Measurements from ENCODE around the gene SOWAHC. TPM values are rescaled to one million over a fixed set of nuclear protein-coding genes. Genes with fewer than 3 reads are reported as not detected.
"Not testable (repeated sequence)": the region's sequence is repeated elsewhere in the genome, so short reads cannot be mapped to it uniquely, and the experiment has no call there.

The SOWAHC gene
- total and polyA plus RNA-seq, 3 experiments from 2014 or later, result 0.11 to 0.40 (median 0.15) TPM

DNA sequence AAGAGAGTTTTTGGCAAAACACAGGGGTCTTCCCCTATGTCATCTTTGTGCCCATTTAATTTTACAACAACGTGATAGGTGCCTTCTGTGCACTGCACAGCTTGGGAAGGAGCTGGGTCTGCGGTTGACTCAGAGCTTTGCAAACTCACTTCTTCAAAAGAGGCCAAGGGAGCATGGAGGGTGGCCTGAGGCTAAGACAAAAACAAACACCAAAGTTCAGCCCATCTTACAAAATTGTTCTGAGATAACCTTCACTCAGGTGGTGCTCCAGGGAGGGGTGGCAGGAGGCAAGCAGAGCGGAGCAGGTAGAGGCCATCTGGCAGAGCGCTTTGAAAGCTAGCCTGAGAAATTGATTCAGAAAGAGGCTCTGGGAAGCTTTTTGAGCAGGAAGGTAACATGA lies 9.8 kb downstream of the SOWAHC start:
- H3K36me3 Mint-ChIP-seq, result no peaks in the 10 kb centered on the region
- H3K27ac Mint-ChIP-seq, result no peak overlapping the region
- H3K4me3 Mint-ChIP-seq, result no peak overlapping the region
- no peak overlapping the region for H3K4me3 ChIP-seq (ENCODE audit: low read length)
- no peak overlapping the region for H3K27ac ChIP-seq (ENCODE audit: low read depth, low read length)
- no peaks in the 10 kb centered on the region for H3K4me1 ChIP-seq (ENCODE audit: insufficient read depth, low read length)
- no peaks in the 10 kb centered on the region for H3K9me3 ChIP-seq (ENCODE audit: low read length)
- H3K27me3 ChIP-seq (ENCODE audit: insufficient read depth, low read length, poor library complexity, severe bottlenecking), result no peaks in the 10 kb centered on the region
- H3K9me3 Mint-ChIP-seq, result peaks cover 0 to 2% (median 0%) of the 10 kb centered on the region in 5 donors
- ChIA-PET CTCF (no interaction called here), POLR2A (no interaction called here)
- DNase-seq, result no peak
- H3K36me3 ChIP-seq (ENCODE audit: insufficient read depth, low read length), result no peaks in the 10 kb centered on the region
- no peaks in the 10 kb centered on the region for H3K4me1 Mint-ChIP-seq
- H3K27me3 Mint-ChIP-seq, result peaks cover 23 to 52% of the 10 kb centered on the region in 2 donors

DNA sequence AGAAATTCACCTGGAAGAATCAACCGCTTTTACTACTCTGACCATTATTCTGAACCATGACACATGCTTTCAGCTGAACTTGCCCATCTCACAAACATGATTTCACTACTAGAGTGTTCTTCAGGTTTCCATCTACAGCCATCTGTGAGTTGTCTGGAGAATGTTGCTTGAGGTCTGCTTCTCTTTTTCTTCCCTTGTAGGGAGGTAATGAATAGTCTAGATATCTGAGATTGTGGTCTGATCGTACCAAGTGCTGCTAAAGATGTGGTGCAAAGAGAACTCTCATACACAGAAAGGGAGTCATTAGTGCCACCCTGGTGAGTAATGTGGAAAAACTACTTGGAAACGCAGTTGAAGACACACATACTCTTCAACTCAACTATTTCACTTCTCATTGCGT lies 10.2 kb downstream of the SOWAHC start:
- Histone ChIP-seq H3K27me3 (ENCODE audit: insufficient read depth, low read length, poor library complexity, severe bottlenecking) (no peaks in the 10 kb centered on the region), H3K36me3 (ENCODE audit: insufficient read depth, low read length) (no peaks in the 10 kb centered on the region), H3K4me3 (ENCODE audit: low read length) (no peak overlapping the region), H3K9me3 (ENCODE audit: low read length) (no peaks in the 10 kb centered on the region), H3K27ac (ENCODE audit: low read depth, low read length) (no peak overlapping the region), H3K4me1 (ENCODE audit: insufficient read depth, low read length) (no peaks in the 10 kb centered on the region)
- Mint-ChIP-seq H3K4me3 (no peak overlapping the region), H3K36me3 (no peaks in the 10 kb centered on the region), H3K9me3 (peaks cover 0 to 2% (median 0%) of the 10 kb centered on the region in 5 donors), H3K27ac (no peak overlapping the region), H3K27me3 (peaks cover 23 to 48% of the 10 kb centered on the region in 2 donors), H3K4me1 (no peaks in the 10 kb centered on the region)
- no peak for DNase-seq
- ChIA-PET CTCF (no interaction called here), POLR2A (no interaction called here)

DNA sequence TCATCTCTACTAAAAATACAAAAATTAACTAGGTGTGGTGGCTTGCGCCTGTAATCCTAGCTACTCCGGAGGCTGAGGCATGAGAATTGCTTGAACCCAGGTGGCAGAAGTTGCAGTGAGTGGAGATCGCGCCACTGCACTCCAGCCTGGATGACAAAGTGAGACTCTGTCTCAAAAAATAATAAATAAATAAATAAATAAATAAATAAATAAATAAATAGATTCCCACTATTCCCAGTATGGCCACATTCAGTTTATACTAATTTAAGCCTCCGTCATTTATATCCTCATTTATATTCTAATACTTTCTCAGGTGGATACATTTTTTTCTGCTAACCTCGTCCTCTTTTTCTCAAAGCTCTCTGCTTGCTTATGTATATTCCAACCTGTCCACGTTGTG lies 14.2 kb downstream of the SOWAHC start:
- peaks cover 19 to 20% of the 10 kb centered on the region in 2 donors for H3K27me3 Mint-ChIP-seq
- POLR2A ChIA-PET; CTCF ChIA-PET; H3K4me1 Mint-ChIP-seq; H3K27me3 ChIP-seq (ENCODE audit: insufficient read depth, low read length, poor library complexity, severe bottlenecking); H3K36me3 Mint-ChIP-seq; H3K27ac ChIP-seq (ENCODE audit: low read depth, low read length); H3K36me3 ChIP-seq (ENCODE audit: insufficient read depth, low read length); H3K4me1 ChIP-seq (ENCODE audit: insufficient read depth, low read length); DNase-seq; H3K9me3 ChIP-seq (ENCODE audit: low read length); H3K27ac Mint-ChIP-seq; H3K9me3 Mint-ChIP-seq; H3K4me3 ChIP-seq (ENCODE audit: low read length): not testable (repeated sequence)
- H3K4me3 Mint-ChIP-seq, result peak overlapping the region in 1 of 7 donors; percentile 37

DNA sequence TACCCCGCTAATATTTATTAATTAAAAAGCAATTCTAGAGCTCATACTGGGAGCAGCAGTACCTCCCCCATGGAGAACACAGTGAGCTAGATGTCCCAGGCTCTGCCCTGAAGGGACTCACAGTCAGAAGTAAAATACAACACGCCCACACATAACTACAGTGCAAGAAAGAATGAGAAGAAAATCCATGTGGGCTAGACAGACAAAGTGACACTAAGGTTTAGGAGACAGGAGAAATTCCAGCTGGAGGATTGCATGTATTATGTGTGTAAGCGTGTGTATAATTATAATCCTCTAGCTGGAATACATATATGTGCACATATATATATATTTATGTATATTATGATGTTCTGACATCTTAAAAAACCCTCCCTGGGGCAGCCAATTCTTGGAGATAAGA lies 15.7 kb downstream of the SOWAHC start:
- Histone ChIP-seq H3K27ac (ENCODE audit: low read depth, low read length) (no peak overlapping the region), H3K27me3 (ENCODE audit: insufficient read depth, low read length, poor library complexity, severe bottlenecking) (no peaks in the 10 kb centered on the region), H3K4me3 (ENCODE audit: low read length) (no peak overlapping the region), H3K4me1 (ENCODE audit: insufficient read depth, low read length) (no peaks in the 10 kb centered on the region), H3K36me3 (ENCODE audit: insufficient read depth, low read length) (no peaks in the 10 kb centered on the region), H3K9me3 (ENCODE audit: low read length) (no peaks in the 10 kb centered on the region)
- peaks cover 7 to 16% of the 10 kb centered on the region in 2 donors for H3K27me3 Mint-ChIP-seq
- CTCF ChIA-PET, result no interaction called here
- peaks cover 0 to 4% (median 0%) of the 10 kb centered on the region in 3 donors for H3K4me1 Mint-ChIP-seq
- POLR2A ChIA-PET, result no interaction called here
- no peak overlapping the region for H3K27ac Mint-ChIP-seq
- no peak overlapping the region for H3K4me3 Mint-ChIP-seq
- H3K9me3 Mint-ChIP-seq, result no peaks in the 10 kb centered on the region
- H3K36me3 Mint-ChIP-seq, result no peaks in the 10 kb centered on the region
- no peak for DNase-seq

DNA sequence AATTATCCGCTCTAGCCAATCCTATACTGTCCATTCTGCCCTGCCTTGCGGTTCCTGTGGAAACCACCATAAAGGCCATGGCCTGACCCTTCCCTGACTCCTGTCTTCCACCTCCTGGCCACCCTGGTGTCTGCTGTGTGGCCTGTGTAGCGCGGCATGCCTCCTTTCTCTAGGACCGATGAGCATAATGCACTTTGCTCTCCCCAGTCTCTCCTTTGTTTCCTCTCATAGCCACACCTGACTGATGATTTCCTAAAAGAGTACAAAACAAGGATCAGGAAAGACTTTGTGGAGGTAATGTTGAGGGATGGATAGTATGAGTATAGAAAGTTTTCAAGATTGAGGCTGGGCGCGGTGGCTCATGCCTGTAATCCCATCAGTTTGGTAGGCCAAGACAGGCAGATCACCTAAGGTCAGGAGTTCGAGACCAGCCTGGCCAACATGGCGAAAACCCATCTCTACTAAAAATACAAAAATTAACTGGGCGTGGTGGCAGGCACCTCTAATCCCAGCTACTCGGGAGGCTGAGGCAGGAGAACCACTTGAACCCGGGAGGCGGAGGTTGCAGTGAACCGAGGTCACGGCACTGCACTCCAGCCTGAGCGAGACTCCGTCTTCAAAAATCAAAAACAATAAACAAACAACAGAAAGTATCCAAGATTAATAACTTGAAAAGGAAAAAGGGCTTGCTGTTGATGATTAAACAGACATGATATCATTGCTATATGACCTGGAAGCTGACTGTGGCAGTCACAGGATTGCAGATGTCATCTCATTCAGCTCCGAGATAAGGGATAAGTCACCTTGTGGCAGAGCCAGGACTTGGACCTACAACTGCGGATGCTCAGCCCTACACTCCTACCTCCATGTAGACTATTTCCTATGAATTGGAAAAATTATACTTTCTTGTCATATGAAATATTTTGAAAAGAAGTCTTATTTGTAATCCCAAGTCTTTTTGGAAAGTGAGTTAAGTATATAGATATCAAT lies 16.6 kb downstream of the SOWAHC start:
- H3K27ac Mint-ChIP-seq, result no peak overlapping the region
- no peaks in the 10 kb centered on the region for H3K36me3 Mint-ChIP-seq
- no peaks in the 10 kb centered on the region for H3K4me1 ChIP-seq (ENCODE audit: insufficient read depth, low read length)
- H3K4me3 ChIP-seq (ENCODE audit: low read length), result no peak overlapping the region
- no peaks in the 10 kb centered on the region for H3K9me3 ChIP-seq (ENCODE audit: low read length)
- CTCF ChIA-PET, result no interaction called here
- peaks cover 0 to 4% (median 0%) of the 10 kb centered on the region in 3 donors for H3K4me1 Mint-ChIP-seq
- no peak overlapping the region for H3K27ac ChIP-seq (ENCODE audit: low read depth, low read length)
- no peaks in the 10 kb centered on the region for H3K9me3 Mint-ChIP-seq
- no peak overlapping the region for H3K4me3 Mint-ChIP-seq
- DNase-seq, result no peak
- H3K36me3 ChIP-seq (ENCODE audit: insufficient read depth, low read length), result no peaks in the 10 kb centered on the region
- H3K27me3 Mint-ChIP-seq, result peaks cover 5 to 10% of the 10 kb centered on the region in 2 donors
- POLR2A ChIA-PET, result no interaction called here
- H3K27me3 ChIP-seq (ENCODE audit: insufficient read depth, low read length, poor library complexity, severe bottlenecking), result no peaks in the 10 kb centered on the region

DNA sequence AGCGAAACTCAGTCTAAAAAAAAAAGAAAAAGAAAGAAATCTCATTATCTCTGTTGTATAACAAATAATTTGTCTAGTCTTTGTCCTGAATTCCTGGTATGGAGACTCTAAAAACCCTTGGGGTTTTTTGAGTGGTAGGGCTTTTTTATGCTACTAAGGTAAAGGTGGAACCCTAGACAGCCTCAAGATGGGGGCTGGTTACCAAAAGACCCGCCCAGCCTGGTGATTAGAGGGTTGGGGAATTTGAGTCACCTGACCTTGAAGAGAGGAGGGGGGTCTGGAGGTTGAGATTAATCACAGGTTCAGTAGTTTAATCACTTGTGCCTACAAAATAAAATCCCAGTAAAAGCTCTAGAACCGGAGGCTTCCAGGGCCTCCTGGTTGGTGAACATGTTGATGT lies 17.6 kb downstream of the SOWAHC start:
- H3K4me3 ChIP-seq (ENCODE audit: low read length), result no peak overlapping the region
- no peak overlapping the region for H3K27ac ChIP-seq (ENCODE audit: low read depth, low read length)
- no peaks in the 10 kb centered on the region for H3K9me3 ChIP-seq (ENCODE audit: low read length)
- Mint-ChIP-seq H3K27me3 (peaks cover 4 to 12% of the 10 kb centered on the region in 2 donors), H3K9me3 (no peaks in the 10 kb centered on the region), H3K36me3 (no peaks in the 10 kb centered on the region), H3K4me3 (no peak overlapping the region), H3K27ac (no peak overlapping the region), H3K4me1 (peaks cover 0 to 4% (median 0%) of the 10 kb centered on the region in 3 donors)
- no peaks in the 10 kb centered on the region for H3K27me3 ChIP-seq (ENCODE audit: insufficient read depth, low read length, poor library complexity, severe bottlenecking)
- ChIA-PET CTCF (no interaction called here), POLR2A (no interaction called here)
- H3K4me1 ChIP-seq (ENCODE audit: insufficient read depth, low read length), result no peaks in the 10 kb centered on the region
- H3K36me3 ChIP-seq (ENCODE audit: insufficient read depth, low read length), result no peaks in the 10 kb centered on the region
- DNase-seq, result no peak

DNA sequence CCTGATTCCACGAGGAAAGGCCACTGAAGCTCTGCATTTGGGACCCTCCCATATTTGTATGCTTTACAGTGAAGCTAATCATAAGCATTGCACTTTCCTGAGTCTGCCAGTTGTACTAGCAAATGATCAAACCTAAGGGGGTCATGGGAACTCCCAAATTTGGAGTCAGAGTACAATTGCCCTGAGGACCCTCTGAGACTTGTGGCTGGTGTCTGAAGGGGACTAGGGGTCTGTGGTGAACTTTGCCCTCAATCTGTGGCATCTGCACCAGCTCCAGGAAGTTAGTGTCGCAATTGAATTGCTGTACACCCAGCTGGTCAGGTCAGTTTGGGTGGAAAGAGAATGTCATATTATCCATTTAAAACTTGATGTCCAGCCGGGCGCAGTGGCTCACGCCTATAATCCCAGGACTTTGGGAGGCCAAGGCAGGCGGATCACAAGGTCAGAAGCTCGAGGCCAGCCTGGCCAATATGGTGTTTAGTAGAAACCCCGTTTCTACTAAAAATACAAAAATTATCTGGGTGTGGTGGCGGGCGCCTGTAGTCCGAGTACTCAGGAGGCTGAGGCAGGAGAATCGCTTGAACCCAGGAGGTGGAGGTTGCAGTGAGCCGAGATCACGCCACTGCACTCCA lies 18.1 kb downstream of the SOWAHC start:
- no peak overlapping the region for H3K4me3 Mint-ChIP-seq
- ChIA-PET POLR2A (no interaction called here), CTCF (no interaction called here)
- DNase-seq, result no peak
- no peaks in the 10 kb centered on the region for H3K9me3 Mint-ChIP-seq
- H3K4me1 ChIP-seq (ENCODE audit: insufficient read depth, low read length), result no peaks in the 10 kb centered on the region
- no peaks in the 10 kb centered on the region for H3K9me3 ChIP-seq (ENCODE audit: low read length)
- no peak overlapping the region for H3K4me3 ChIP-seq (ENCODE audit: low read length)
- H3K36me3 Mint-ChIP-seq, result no peaks in the 10 kb centered on the region
- H3K36me3 ChIP-seq (ENCODE audit: insufficient read depth, low read length), result no peaks in the 10 kb centered on the region
- peaks cover 0 to 4% (median 0%) of the 10 kb centered on the region in 3 donors for H3K4me1 Mint-ChIP-seq
- no peak overlapping the region for H3K27ac ChIP-seq (ENCODE audit: low read depth, low read length)
- no peak overlapping the region for H3K27ac Mint-ChIP-seq
- H3K27me3 ChIP-seq (ENCODE audit: insufficient read depth, low read length, poor library complexity, severe bottlenecking), result no peaks in the 10 kb centered on the region
- peaks cover 4 to 8% of the 10 kb centered on the region in 2 donors for H3K27me3 Mint-ChIP-seq

DNA sequence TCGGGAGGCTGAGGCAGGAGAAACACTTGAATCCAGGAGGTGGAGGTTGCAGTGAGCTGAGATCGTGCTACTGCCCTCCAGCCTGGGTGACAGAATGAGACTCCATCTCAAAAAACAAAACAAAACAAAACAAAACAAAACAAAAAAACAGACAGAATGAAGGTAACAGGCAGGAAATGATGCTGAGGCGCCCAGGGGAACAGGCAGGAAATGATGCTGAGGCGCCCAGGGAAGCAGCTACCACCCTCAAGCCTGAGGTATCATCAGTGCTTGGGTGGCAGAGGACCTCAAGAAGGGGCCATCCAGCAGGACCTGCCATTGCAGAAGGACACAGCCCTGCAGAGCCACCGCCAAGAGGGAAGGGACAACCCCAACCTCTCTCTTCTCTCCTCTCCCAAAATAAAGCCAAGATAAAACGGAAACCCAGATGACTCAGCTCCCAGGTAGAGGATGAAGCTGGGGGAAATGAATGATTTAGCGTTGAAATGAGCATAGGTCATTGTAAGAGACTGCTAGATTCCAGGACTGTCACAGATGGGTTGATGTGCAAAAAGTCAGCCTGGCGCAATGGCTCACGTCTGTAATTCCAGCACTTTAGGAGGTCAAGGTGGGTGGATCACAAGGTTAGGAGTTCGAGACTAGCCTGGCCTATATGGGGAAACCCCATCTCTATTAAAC lies 19.3 kb downstream of the SOWAHC start:
- Mint-ChIP-seq H3K27ac (peak overlapping the region in 1 of 8 donors; percentile 32), H3K9me3 (no peaks in the 10 kb centered on the region), H3K27me3 (peaks cover 3 to 8% of the 10 kb centered on the region in 2 donors), H3K4me3 (no peak overlapping the region), H3K4me1 (peaks cover 0 to 9% (median 4%) of the 10 kb centered on the region in 3 donors), H3K36me3 (no peaks in the 10 kb centered on the region)
- Histone ChIP-seq H3K36me3 (ENCODE audit: insufficient read depth, low read length) (no peaks in the 10 kb centered on the region), H3K9me3 (ENCODE audit: low read length) (no peaks in the 10 kb centered on the region), H3K4me3 (ENCODE audit: low read length) (no peak overlapping the region), H3K4me1 (ENCODE audit: insufficient read depth, low read length) (no peaks in the 10 kb centered on the region), H3K27ac (ENCODE audit: low read depth, low read length) (no peak overlapping the region), H3K27me3 (ENCODE audit: insufficient read depth, low read length, poor library complexity, severe bottlenecking) (no peaks in the 10 kb centered on the region)
- CTCF ChIA-PET, result no interaction called here
- DNase-seq, result no peak
- POLR2A ChIA-PET, result no interaction called here
